Spinal cord (tissue), 10 donors: ENCODE measurements around the gene SHANK3. TPM values are rescaled to one million over a fixed set of nuclear protein-coding genes. Genes with fewer than 3 reads are reported as not detected.
"Not testable (repeated sequence)": the region's sequence is repeated elsewhere in the genome, so short reads cannot be mapped to it uniquely, and the experiment has no call there.

Source experiments
- DNase-seq, 6 donors: peaks; one replicate each; pipeline versions ENCODE4 v3.0.0 to v3.0.0-alpha.2; 2013 to 2015; ENCODE audit warnings: low spot score in 6 of 6, low read depth in 4 of 6
- H3K27ac ChIP-seq: one replicate; pipeline ENCODE4 v1.5.1; 2013; ENCODE audit warnings: low read depth, low read length, control low read depth
- H3K27me3 ChIP-seq: one replicate; pipeline ENCODE4 v1.6.1; 2013; ENCODE audit warnings: low read length; ENCODE audit not compliant: control insufficient read depth, insufficient read depth
- H3K36me3 ChIP-seq: one replicate; pipeline ENCODE4 v1.6.1; 2013; ENCODE audit warnings: low read length; ENCODE audit not compliant: control insufficient read depth, insufficient read depth
- H3K4me1 ChIP-seq: one replicate; pipeline ENCODE4 v1.6.1; 2013; ENCODE audit warnings: low read length; ENCODE audit not compliant: control insufficient read depth, insufficient read depth
- H3K4me3 ChIP-seq: one replicate; pipeline ENCODE4 v1.5.1; 2013; ENCODE audit warnings: low read depth, low read length, control low read depth
- H3K9me3 ChIP-seq: one replicate; pipeline ENCODE4 v1.6.1; 2013; ENCODE audit warnings: low read length; ENCODE audit not compliant: control insufficient read depth, insufficient read depth
- WGBS: methylation state at CpG from one replicate; pipeline ENCODE4 v1.1.5; 2013; ENCODE audit warnings: missing lambda C conversion rate; ENCODE audit not compliant: insufficient coverage; 5-methylcytosine and 5-hydroxymethylcytosine counted together
- polyA plus RNA-seq, 2 donors: library from polyadenylated mRNA; unstranded; fragments of 120-200 nt; gene quantifications; one replicate each; pipeline ENCODE4 v1.2.1, GENCODE V29; 2013; ENCODE audit not compliant: insufficient read length in 2 of 2
- total RNA-seq, 2 donors: library from RNA; depleted of rRNA in 1 of 2; stranded (reverse); fragments of 120-200 nt in 1 of 2; fragments of >200 nt in 1 of 2; gene quantifications; one replicate each; pipeline versions ENCODE4 v1.2.3 to v1.2.4, GENCODE V29; 2013 to 2014
- donor health status: healthy.

Gene SHANK3
- total and polyA plus RNA-seq, 4 donors, result 7.5 to 38.5 (median 20.2) TPM

GRCh38 chr22:50630376-50630775 is 42.2 kb upstream of the SHANK3 start:
- no peak for DNase-seq
- 90% methylated on average over 4 of the region's 5 CpGs for WGBS
- H3K27ac ChIP-seq, result no peak overlapping the region
- peaks cover 27% of the 10 kb centered on the region for H3K4me1 ChIP-seq
- no peak overlapping the region for H3K4me3 ChIP-seq
- no peaks in the 10 kb centered on the region for H3K9me3 ChIP-seq
- peaks cover 19% of the 10 kb centered on the region for H3K36me3 ChIP-seq
- H3K27me3 ChIP-seq, result no peaks in the 10 kb centered on the region

- no peak for DNase-seq
- H3K9me3 ChIP-seq, result no peaks in the 10 kb centered on the region
Measured at GRCh38 chr22:50633086-50633485, 39.5 kb upstream of the SHANK3 start.

GRCh38 chr22:50633771-50634170 is 38.9 kb upstream of the SHANK3 start:
- no peak for DNase-seq
- peaks cover 4% of the 10 kb centered on the region for H3K36me3 ChIP-seq
- H3K4me1 ChIP-seq, result peaks cover 9% of the 10 kb centered on the region
- no peak overlapping the region for H3K4me3 ChIP-seq
- 77% methylated on average over 10 of the region's 11 CpGs for WGBS
- no peaks in the 10 kb centered on the region for H3K27me3 ChIP-seq
- H3K27ac ChIP-seq, result no peak overlapping the region
- H3K9me3 ChIP-seq, result no peaks in the 10 kb centered on the region

More at GRCh38 chr22:50633086-50633485, 39.5 kb upstream of the SHANK3 start:
- WGBS, result 91% methylated on average over 4 of the region's 5 CpGs
- H3K4me1 ChIP-seq, result peaks cover 15% of the 10 kb centered on the region
- no peaks in the 10 kb centered on the region for H3K27me3 ChIP-seq
- H3K4me3 ChIP-seq, result no peak overlapping the region
- H3K27ac ChIP-seq, result no peak overlapping the region
- peaks cover 4% of the 10 kb centered on the region for H3K36me3 ChIP-seq

- Histone ChIP-seq H3K9me3 (no peaks in the 10 kb centered on the region), H3K27ac (no peak overlapping the region), H3K4me1 (no peaks in the 10 kb centered on the region), H3K4me3 (no peak overlapping the region), H3K36me3 (peaks cover 4% of the 10 kb centered on the region), H3K27me3 (no peaks in the 10 kb centered on the region)
- 87% methylated on average over 8 of the region's 11 CpGs for WGBS
- no peak for DNase-seq
Measured at GRCh38 chr22:50635591-50635990, 37.0 kb upstream of the SHANK3 start.

- not testable (repeated sequence) for H3K36me3 ChIP-seq, DNase-seq, H3K9me3 ChIP-seq, H3K4me3 ChIP-seq, H3K27me3 ChIP-seq, H3K27ac ChIP-seq
- 89% methylated on average over 9 of the region's 12 CpGs for WGBS
- H3K4me1 ChIP-seq, result peaks cover 20% of the 10 kb centered on the region
Measured at GRCh38 chr22:50640296-50640695, 32.3 kb upstream of the SHANK3 start.

DNA sequence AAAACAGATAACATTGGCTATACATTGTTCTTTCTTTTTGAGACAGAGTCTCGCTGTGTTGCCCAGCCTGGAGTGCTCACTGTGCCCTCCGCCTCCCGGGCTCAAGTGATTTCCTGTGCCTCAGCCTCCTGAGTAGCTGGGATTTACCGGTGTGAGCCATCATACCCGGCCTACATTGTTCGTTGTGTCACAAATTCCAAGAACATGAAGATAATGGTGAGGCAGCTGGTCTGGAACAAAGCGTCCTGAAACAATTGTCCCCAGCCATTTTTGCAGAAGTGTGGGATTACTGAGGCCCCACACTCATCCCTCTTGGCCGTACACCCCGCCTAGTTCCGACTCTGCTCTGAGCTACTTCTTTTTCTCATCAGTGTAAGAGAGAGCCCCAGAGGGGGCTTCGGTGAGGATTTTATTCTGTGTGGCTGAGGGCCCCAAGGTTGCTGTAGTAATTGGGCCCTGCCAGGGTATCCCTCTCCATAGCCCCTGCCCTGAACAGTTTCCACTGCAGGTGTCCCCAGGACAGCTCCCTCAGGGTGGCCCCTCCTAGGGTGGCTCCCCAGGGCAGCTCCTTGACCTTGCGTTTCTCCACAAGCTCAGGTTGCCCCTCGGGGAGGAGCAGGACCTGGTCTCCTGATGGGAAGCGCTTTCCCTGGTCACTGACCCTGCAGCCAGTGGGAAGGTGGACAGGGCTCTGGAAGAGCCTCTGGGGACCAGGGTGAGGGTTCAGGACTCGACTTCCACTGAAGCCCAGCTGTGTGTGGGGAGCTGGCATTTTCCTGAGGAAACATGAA is 31.6 kb upstream of the SHANK3 start:
- H3K9me3 ChIP-seq, result no peaks in the 10 kb centered on the region
- 60% methylated on average over 15 of the region's 15 CpGs for WGBS
- H3K27ac ChIP-seq, result peak overlapping the region; percentile 57
- peaks cover 7% of the 10 kb centered on the region for H3K27me3 ChIP-seq
- peaks cover 20% of the 10 kb centered on the region for H3K4me1 ChIP-seq
- DNase-seq, result no peak
- H3K4me3 ChIP-seq, result no peak overlapping the region
- H3K36me3 ChIP-seq, result no peaks in the 10 kb centered on the region

DNA sequence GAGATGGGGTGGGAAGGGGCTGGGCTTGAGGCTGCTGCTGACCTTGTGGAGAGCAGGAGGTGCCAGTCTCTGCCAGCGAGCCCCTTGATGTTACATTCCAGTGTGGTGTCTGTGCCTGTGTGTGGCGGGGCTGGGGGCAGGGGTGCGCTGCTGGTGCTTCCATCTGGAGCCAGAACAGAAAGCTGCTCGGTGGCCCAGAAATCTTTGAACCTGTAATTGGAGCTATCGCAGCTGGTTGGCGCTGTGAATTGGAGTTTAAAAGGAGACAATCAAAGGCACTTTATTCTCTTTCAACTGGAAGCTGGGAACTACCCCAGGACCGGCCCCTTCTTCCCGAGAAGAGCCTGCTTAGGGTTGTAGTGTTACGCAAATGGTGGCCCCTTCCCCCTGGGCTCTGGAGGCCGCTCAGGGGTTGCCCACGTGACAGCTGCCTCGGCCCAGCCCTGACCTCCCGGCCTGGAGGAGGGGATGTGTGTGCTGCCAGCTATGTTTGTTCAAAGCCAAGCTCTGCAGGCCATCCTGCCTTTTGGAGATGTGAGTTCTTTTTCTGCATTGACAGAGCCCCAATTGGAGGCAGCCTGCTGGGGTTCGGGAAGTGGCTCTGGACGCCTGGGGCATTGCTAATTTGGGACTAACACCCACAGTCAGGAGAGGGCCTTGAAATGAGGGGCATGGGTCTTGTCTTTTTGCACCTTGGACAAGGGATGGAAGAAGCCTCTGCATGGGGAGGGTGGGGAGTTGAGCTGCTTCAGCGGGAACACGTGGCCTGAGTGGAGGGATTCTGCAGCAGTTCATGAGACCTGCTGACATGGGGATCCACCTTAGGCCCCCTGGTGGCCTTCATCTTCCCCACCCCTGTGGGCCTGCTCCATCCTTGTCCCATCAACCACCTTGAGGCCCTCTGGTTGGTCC is 30.7 kb upstream of the SHANK3 start:
- 9% methylated on average over 15 of the region's 17 CpGs for whole genome bisulfite sequencing
- H3K36me3 ChIP-seq, result no peaks in the 10 kb centered on the region
- H3K4me1 ChIP-seq, result peaks cover 20% of the 10 kb centered on the region
- H3K27me3 ChIP-seq, result peaks cover 7% of the 10 kb centered on the region
- H3K27ac ChIP-seq, result peak overlapping the region; percentile 57
- H3K9me3 ChIP-seq, result no peaks in the 10 kb centered on the region
- H3K4me3 ChIP-seq, result no peak overlapping the region
- DNase-seq, result peak in 3 of 6 donors; percentile 11 to 77 (median 51)

GRCh38 chr22:50643021-50643820 is 29.4 kb upstream of the SHANK3 start:
- H3K4me3 ChIP-seq, H3K27ac ChIP-seq, H3K36me3 ChIP-seq, H3K9me3 ChIP-seq, H3K27me3 ChIP-seq, DNase-seq: not testable (repeated sequence)
- peaks cover 20% of the 10 kb centered on the region for H3K4me1 ChIP-seq
- WGBS, result 91% methylated on average over 15 of the region's 17 CpGs

GRCh38 chr22:50643821-50644101 is 28.9 kb upstream of the SHANK3 start:
- H3K9me3 ChIP-seq, H3K36me3 ChIP-seq, DNase-seq, H3K27ac ChIP-seq, H3K27me3 ChIP-seq, H3K4me3 ChIP-seq: not testable (repeated sequence)
- peaks cover 20% of the 10 kb centered on the region for H3K4me1 ChIP-seq
- 75% methylated on average over 3 of the region's 3 CpGs for WGBS
